T1000 (cell line): Measurements from ENCODE around the gene INSIG2.

ENCODE experiments used
- DNase-seq: peaks from one replicate; lab custom pipeline; 2025; ENCODE audit warnings: mixed read lengths; lab: John Stamatoyannopoulos, UW

The INSIG2 gene

DNA sequence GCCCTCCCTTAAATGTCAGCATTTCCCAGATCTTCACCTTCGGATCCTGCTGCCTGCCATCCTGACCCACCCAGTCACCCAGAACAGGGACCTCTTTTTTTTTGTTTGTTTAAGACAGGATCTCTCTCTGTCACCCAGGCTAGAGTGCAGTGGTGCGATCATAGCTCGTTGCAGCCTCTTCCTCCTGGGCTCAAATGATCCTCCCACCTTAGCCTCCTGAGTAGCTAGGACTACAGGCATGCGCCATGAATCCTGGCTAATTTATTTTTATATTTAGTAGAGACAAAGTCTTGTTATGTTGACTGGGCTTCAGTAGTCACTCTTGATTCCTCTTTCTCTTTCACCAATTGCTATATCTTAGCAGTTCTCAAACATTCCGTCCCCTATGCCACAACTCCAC lies 39.0 kb downstream of the INSIG2 start:
- DNase-seq: no peak

DNA sequence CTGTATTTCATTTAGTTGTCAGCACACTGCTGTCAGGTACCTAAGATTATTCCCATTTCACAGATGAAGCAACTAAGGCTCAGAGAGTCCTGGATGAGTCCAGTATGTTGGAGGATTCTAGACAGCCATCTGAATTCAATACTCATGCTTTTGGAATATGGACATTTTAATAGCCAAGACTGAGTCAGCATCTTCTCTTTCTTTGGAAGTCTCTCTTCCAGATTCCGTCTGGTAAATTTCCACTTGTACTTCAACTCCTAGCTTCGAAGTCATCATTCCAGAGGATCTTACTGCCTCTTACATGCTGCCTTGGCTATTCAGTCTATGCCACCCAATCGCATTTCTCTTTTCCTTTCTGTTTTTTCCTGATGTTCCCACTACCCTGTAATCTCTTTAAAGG lies 40.6 kb downstream of the INSIG2 start:
- DNase-seq: no peak

DNA sequence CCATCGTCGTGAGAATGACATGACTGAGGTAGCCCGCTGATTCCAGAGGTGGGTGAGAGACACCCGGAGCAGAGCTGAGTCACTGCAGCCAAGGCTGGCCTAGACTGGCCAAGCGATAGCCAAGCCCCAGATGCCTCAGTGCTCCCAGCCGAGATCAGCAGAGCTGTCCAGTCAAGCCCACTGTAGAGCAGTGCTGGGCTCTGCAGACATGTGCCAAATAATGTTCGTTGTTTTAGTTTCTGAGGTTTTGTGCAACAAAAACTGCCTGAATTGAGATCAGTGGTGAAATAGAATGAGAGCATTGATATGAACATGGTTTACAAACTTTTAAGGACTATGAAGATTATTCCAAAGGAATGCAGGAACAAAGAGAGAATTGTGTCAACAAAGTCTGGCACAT lies 42.1 kb downstream of the INSIG2 start:
- no peak for DNase-seq

DNA sequence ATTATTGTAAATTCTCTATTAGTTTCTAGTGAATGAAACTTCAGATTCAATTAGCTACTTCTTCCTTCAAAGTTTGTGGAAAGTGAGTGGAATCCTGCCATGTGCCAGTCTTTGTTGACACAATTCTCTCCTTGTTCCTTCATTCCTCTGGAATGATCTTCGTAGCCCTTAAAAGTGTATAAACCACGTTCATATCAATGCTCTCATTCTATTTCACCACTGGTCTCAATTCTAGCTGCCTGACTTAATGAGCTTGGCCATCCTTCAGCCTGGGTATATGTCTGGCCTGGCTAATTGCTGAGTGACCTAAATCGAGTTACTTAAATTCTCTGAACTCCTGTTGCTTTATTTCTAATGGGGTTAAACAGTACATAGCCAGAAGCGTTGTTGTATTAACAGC lies 43.5 kb downstream of the INSIG2 start:
- DNase-seq: no peak

DNA sequence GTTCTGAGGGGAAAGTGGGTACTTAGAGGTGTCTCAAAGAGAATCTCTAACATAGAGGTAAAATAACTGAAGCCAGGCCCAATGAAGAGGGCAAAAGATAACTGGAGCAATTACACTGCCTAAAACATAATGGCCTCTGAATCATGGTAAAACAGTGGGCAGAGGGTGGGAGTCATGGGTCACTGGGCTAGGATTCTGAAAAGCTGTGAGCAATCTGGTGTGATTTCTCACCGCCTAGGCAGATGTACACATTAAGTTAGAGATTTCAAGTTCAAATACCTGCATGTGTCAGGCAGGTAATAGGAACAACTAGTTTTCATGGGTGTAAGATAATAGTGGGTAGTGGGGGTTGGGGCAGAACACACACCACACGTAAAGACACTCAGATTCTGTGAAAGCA lies 45.6 kb downstream of the INSIG2 start:
- no peak for DNase-seq

DNA sequence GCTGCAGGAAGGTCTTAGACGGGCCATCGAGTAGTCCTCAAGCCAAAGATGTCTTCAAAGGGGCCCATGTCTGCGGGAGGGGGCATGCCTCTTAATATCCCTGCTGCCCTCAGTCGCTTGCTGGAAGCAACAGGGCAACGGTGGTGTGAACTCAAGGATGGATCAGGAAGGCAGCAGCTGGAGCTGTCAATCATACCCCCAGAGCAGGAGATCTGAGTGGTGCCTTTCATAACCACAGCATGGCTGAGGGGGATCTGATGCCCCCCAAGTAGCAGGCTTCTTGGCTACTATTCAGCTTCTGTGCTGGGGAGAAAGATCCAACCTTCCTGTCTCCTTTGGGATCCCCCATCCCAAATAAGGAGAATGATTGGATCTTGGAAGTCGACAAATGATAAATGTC lies 46.4 kb downstream of the INSIG2 start:
- no peak for DNase-seq

DNA sequence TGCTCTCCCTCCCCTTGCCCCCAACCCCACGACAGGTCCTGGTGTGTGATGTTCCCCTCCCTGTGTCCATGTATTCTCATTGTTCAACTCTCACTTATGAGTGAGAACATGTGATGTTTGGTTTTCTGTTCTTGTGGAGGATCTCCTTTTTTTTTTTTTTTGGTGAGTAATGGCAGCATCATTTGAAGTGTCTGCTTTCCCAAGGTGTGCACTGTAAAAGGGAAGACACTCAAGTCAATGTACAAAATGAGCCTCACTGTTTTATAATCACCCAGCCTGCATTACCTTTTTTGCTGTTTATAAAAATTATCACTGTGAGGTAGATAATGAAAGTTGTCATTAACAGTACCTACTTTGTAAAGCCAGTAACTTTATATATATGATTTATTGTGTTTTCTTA lies 56.9 kb downstream of the INSIG2 start:
- DNase-seq: no peak

DNA sequence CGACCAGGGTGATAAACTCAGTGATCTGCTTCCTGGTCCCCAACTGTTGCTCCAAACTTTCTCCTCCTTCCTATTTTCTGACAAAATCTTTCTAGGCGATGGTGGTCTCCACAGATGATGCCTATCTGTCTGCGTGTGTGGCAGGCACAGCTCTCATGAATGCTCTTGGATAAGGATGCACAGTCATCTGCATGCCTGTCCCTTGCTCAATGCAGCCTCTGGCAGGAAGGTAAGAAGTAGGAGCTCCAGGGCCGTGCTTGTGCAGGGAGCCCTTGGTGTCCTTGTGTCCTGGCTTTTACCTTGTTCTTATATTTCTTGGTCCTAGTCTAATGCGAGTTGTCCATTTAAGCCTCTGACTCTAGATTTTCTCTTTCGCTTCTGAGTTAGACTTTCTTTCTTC lies 57.5 kb downstream of the INSIG2 start:
- DNase-seq: no peak

DNA sequence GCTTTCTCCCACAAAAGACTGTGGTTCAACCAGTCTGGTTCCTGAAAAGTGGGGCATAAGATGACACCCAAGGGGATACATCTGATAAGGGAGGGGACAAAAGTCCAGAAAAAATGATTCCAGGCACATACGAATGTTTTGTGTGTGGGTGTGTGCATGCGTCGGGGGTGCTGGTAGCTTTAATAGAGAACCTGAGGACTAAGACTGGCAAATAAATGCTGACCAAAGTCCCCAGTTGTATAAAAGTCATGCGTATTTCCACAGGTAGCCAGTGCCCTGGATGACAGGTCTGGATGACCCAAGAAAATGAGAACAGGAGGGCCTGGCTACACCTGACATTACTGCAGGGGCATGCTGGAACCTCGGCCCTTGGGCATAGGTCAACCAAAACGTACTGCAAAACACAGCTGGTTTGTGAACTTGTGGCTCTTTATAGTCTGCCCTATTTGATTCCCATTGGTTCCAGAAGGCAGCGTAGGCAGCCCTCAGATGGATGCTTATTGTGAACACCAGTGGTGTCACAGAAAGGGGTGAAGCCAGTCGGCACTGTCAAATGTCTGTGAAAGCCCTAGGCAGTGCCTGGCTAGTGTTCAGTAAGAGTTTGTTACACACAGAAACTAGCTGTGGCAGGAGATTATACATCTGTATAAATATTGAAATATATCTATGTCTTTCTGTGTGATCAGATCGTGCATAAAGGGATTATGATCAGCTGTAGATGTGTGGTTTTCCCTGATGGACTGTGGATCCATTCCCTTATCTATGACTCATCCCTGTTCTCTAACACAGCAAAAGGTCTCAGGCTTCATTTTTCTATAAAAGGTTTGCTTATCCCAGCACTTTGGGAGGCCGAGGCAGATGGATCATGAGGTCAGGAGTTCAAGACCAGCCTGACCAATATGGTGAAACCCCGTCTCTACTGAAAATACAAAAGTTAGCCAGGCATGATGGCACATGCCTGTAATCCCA lies 58.3 kb downstream of the INSIG2 start:
- no peak for DNase-seq

DNA sequence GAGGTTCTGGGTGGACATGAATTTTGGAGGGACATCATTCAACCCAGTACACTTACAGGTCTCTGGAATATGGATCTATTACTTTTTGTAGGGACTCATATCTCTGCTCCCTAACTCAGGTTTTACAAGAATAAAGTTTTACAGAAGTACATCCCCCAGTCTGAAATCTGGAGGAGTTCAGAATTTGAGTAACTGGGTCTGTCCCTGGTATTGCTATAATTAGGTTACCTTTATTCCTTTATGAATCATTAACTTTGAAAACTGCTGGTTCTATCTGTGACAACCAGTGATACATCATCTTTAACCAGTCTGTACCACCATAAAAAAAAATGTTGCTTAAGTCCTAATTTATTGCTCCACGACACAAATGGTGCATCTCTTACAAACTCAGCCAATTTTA lies 59.9 kb downstream of the INSIG2 start:
- no peak for DNase-seq

DNA sequence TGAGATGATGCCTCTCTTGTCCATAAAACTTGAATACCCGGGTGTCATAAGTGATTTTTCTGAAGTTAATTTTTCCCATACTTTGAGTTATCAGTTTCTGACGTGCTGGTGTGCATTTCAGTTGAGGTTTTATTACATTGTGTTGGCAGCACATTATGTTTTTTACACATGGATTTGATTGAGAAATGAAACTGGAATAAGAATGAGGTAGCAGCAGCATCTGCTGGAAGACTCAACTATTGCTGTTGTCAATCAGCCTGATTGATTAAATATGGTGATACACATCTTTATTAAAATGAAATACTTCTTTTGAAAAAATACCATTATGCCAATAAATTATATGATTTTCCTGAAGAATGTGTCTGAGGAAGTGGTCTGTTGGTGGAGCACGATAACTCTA lies 60.5 kb downstream of the INSIG2 start:
- no peak for DNase-seq

DNA sequence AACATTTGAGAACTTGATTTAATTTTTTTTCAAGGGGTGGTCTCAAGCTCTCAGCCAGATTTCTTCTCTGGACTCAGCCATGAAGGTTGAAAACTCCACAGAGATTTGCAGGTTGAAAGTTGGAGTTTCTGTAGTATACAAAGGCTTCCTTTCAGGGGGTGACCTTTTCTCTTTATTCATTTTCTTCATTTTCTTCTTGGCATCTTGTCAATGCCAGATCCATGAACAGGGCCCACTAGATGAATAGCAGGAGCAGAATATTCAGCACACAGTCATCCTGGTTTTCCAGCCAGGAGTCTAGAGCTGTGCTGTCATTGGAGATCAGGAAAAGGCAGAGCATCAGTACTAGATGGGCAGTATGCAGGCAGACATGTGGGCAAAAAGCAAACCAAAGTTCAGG lies 62.0 kb downstream of the INSIG2 start:
- no peak for DNase-seq

DNA sequence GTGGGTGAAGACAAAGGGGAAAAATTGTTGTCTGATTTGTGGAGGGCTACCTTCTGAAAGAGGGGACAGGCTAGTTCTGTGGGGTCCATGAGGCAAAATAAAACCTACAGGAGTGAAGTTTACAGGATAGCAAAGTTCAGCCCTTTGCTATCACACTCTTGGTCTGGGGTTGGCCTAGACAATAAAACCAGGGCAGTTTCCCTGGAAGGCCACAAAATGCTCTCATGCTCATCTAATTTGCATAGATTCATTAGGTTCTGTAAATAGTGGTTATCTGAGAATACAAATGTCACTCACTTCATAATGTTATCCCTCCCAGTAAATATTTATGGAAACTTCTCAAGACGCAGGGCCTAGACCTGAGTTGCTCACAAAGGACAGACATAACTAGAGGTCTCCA lies 63.6 kb downstream of the INSIG2 start:
- DNase-seq: no peak

DNA sequence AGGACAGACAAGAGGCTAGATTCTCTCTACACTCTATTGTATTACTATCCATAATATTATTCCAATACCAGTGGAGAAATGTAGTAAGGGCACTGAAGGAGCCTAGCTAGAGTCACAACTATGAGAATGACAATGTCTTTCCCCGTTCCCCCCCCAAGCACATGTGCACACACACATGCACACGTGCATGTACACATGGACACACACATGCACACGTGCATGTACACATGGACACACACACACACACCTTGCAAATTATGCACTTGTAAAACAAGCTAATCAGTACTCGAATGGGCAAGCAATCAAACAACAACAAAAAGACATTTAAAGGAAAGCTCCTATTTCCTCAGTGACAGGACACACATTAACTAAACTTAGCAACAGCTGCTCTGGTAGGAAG lies 65.2 kb downstream of the INSIG2 start:
- no peak for DNase-seq

DNA sequence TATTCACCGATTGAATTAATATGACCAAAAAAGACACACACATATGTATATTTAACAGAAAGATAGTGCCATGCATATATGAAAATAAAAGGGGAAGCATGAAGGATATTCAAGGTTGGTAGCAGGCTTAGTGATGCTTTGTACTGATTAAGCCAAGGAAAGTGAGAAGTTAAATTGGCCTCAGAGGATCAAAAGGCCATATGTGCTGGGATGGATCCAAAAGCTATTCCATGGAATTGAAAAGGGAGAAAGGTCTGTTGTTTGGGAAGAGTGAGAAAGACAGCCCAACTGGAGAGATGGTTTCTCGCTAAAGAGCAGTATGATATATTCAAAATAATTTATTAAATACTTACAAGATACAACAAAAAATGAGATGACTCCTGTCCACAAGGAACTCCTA lies 65.9 kb downstream of the INSIG2 start:
- DNase-seq: no peak
